SHP77 treated with DMSO at 0.1 percent for 48 hours (cell line): Measurements from ENCODE around the gene ZNF672.

Experiments used
- DNase-seq: peaks from one replicate; lab custom pipeline; 2025; lab: John Stamatoyannopoulos, UW

Gene ZNF672

DNA sequence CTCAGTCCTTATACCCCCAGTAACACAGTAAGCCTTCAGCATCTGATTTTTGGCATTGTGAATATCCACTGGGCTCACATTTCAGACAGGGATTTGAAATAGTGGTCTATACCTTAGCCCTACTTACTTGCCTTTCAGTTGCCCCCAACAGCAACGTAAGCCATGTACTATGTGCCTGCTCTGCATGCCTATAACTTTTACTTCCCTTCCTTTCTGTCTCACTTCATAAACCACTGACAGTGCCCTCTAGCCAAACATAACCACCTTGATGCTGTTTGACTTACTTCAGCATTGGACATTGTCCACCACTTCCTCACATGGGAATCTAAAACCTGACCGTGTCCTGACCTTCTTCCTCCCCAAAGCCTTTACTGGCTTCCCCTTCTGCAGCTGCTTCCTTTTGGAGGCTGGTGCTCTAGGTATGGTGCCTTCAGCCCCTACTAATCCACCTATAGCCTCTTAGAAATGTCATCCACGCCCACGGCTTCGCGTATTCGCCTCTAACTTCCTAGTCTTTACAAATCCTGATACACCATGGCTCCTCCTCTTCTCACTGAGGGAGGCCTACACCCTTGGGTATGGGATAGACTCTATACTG is 3.6 kb upstream of the ZNF672 start:
- no peak for DNase-seq

DNA sequence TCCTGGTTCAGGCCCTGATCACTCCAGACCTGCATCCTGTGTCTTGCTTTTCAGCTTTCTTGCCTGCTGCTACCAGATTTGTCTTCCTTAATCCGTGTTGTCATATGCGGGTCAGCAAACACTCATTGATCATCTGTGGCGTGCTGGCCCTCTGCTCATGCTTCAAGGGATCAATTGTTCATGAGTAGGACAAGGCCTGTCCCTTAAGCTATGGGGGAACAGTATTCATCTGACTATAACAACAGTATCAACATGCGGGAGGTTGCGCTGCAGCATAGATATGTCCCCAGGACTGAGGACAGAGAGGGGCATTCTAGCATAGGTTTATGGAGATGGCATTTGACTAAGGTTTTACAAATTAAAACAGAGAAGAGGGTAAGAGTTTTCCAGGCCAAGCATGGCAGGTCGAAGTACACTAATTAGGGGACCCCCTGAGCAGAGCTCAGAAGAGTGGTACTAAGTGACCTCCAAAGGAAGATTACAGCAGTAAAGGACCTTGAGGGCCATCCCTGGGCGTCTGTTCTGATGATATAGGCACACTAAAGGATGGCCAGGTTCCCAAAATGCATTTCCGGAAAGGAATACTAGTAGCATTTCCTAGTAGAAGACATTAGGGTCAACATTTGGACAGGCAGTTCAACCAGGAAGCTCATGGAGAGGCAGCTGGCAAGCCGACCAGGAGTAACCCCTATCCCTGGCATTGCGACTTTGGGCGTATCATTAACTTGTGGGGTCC is 811 bp upstream of the ZNF672 start:
- DNase-seq, result no peak

DNA sequence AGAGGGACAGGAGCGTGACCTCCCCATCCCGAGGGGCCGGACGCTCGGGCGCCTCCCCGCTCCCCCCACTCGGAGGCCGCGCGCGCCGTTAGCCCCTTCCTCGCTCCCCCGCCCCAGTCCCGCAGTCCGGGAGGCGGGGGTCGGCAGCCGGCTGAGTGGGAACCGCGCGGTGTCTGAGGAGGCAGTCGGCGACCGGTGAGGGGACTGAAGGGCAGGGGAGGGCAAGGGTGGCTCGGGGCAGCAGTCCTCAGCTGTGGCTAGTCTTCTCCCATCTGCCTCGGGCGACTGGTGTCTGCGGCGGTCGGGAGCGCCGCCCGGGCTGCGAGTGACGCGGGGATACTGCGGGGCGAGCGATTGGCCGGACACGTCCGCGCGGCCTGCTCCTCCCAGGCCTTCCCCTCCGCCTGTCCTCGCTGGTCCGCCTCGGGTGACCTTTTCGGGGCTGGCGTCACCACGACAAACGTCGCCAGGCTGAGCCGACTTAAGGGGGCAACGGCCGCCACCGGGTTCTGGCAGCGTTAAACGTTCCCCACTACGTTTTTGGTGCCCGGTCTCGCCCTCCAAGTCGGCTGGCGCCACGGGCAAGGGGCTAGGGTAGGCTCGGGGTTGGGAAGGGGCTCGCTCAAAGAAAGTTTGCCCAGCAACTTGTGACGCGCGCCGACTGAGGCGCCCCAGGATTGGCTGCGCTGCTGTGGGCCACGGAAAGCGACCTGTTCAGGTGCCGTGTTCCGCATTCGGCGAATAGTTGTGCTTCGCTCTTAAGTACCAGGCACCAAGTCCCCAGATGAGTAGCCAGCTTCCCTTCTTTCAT is 538 bp downstream of the ZNF672 start:
- peak; percentile 61 for DNase-seq

DNA sequence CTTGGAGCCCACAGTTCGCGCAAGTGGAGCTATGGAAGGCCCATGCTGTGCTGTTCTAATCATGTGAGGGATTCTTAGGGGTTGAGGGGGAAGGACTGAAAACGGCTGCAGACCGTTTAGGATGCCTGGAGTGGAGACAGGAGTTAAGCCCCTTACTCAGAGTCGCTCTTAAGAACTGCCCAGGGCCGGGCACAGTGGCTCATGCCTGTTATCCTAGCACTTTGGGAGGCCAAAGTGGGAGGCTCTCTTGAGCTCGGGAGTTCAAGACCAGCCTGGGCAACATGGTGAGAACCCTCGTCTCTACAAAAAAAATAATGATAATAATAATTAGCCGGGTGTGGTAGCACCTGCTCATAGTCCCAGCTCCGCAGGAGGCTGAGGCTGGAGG is 1.1 kb downstream of the ZNF672 start:
- DNase-seq, result no peak

DNA sequence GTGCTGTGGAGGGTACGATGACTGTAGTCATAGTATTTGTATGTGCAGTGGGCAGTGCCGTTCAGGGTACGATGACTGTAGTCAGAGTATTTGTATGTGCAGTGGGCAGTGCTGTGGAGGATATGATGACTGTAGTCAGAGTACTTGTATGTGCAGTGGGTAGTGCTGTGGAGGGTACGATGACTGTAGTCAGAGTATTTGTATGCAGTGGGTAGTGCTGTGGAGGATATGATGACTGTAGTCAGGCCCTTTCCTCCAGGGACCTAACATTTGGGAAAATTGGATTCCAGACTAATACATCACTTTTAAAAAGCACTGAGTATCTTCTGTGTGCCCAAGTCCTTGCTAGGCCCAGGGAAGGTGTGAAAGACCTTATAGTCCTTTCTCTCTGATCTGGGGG is 2.9 kb downstream of the ZNF672 start:
- no peak for DNase-seq

DNA sequence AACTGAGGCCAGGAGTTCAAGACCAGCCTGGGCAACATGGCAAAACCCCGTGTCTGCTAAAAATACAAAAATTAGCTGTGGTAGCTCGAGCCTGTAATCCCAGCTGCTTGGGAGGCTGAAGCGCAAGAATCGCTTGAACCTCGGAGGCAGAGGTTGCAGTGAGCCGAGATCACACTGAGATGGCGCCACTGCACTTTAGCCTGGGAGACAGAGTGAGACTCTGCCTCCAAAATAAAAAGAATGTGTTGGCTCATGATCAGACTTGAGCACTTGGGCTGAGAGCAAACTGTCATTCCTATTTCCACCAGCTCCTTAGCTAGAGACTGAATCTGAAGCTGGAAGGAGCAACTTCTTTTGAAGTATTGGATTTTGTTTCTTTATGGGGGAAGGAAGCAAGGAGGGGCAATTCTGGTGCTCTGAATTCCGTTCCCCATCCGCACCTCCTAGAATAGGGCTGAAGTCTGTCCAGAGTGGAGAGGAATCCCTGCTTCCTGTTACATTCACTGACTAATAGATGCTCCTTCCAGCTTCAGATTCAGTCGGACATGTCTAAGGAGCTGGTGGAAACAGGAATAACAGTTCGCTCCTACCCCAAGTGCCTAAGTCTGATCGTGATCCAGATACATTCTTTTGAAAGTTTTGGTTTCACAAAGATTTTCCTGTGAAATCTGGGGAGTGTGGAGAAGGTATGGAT is 3.8 kb downstream of the ZNF672 start:
- no peak for DNase-seq

DNA sequence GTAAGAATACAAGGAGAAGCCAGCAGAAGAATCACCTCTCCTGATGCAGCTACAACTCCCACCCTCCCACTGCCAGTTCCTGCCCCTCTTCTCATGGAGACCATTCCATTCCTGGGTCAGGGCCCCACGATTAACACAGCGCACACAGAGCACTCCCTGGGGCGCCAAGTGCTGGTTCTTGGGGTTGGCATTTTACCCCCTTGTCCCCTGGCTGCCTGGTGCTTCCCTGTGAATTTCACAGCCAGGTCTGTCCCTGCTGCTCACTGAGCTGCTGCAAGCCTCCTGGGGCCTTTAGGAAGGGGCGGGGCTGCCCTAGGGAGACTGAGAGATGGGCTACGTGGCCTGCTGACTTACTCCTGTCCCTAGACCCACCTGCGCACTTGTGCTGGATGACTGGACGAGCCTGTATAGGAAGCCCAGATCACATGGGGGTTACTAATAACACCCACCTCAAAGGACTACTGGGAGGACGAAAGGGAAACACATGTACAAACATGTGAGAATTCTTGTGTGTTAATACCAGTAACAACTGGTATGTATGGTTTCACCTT is 4.8 kb downstream of the ZNF672 start:
- DNase-seq, result no peak

DNA sequence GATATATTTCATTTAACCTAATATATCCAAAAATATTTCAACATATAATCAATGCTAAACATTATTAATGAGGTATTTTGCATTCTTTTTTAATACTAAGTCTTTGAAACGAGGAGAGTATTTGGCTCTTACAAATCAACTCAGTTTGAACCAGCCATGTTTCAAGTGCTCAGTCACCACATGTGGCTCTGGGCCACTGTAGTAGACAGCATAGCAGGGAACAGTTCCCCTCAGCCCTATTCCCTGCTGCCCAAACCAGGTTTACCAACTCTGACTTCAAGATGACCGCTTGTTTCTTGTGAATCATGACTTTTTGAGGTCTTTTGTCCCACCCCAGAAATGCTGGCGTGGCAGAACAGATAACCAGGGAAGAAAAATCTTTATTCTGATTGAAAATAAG is 5.7 kb downstream of the ZNF672 start:
- no peak for DNase-seq

DNA sequence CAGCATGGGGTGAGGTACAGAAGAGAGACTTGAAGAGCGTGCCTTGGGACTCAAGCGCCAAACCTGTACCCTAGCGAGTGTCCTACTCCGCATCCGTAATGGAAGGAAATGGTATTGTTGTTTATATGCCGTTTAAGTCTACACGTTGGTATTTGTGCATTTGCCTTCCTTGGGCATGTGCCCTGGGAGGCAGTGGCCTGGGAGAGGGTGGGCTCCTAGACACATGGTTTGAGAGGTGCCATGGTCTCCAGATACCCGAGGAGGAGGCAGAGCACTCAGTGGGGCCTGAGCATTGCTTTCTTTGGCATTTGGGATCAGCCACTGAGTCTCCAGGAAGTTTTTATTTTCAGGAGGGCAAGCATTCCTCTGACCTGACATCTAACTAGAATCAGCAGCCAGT is 6.5 kb downstream of the ZNF672 start:
- DNase-seq, result no peak

DNA sequence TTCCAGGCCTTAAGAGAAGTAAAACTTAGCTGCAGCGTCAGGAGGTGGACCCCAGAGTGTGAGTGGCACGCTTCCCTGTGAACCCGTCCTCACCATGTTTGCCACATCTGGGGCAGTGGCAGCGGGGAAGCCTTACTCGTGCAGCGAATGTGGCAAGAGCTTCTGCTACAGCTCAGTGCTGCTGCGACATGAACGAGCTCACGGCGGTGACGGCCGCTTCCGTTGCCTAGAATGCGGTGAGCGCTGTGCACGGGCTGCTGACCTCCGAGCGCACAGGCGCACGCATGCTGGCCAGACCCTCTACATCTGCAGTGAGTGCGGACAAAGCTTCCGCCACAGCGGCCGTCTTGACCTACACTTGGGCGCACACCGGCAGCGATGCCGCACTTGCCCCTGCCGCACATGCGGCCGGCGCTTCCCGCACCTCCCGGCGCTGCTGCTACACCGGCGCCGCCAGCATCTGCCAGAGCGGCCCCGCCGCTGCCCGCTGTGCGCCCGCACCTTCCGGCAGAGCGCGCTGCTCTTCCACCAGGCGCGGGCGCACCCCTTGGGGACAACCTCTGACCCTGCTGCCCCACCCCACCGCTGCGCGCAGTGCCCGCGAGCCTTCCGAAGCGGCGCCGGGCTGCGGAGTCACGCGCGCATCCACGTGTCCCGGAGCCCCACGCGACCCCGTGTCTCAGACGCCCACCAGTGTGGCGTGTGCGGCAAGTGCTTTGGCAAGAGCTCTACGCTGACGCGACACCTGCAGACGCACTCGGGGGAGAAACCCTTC is 9.3 kb downstream of the ZNF672 start:
- no peak for DNase-seq

DNA sequence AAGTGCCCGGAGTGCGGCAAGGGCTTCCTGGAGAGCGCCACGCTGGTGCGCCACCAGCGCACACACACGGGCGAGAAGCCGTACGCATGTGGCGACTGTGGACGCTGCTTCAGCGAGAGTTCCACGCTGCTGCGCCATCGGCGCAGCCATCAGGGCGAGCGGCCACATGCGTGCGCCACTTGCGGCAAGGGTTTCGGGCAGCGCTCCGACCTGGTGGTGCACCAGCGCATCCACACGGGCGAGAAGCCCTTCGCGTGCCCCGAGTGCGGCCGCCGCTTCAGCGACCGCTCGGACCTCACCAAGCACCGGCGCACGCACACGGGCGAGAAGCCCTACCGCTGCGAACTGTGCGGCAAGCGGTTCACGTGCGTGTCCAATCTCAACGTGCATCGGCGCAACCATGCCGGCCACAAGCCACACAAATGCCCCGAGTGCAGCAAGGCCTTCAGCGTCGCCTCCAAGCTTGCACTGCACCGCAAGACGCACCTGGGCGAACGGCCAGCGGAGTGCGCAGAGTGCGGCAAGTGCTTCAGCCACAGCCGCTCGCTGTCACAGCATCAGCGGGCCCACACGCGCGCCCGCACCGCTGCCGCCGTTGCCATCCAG is 10.0 kb downstream of the ZNF672 start:
- no peak for DNase-seq

DNA sequence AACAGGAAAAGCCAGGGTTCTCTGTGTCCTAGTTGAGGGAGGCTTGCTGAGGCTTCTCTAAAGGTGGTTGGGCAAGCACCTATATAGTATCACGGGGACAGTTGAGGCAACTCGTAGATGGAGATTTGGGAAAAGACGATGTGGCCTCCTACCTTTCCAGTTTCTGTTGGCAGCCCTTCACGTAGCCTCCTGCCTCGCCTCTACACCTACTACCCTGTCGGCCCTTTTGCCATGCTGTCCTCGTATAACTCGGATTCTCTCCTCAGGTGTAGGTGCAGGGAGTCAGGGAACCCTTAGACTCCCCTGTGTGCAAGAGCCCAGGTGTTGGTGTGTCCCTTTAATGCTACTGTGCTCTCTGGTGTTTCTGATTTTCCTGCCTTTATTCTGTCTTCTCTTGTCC is 10.6 kb downstream of the ZNF672 start:
- DNase-seq, result no peak

DNA sequence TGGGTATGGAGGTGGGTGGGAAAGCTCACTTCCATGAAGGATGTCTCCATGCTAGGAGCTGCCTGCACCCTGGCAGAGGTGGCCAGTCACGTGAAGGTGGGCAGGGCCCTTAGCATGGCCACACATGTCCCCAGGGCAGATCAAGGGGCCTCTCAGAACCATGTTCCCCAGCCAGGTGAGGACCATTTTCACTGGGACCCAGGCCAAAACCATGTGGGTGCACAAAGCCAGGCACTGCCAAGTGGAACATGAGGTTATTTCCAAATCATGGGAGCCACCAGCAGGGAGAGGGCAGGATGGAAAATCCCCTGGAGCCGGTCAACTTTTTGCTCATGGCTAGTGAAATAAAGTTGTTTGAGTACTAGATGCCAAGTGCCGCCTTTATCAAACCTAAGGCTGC is 11.1 kb downstream of the ZNF672 start:
- no peak for DNase-seq

DNA sequence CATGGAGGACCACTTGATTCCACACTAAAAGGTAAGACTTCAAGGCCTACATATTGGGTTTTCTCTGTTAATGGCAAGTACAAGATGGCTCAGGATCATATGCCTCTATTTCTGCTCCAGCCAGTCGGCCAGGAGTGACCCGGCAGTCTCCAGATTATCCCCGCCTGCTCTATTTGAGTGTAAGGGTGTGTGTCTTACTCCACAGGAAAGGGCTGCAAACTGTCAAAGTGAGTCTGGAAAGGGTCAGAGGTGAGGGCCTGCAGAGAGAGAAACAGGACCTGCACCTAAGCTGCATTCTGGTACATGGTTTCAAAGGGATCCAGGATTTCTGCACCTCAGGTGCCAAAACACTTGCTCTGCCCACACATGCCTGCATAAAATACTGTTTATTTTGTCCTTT is 11.6 kb downstream of the ZNF672 start:
- no peak for DNase-seq

DNA sequence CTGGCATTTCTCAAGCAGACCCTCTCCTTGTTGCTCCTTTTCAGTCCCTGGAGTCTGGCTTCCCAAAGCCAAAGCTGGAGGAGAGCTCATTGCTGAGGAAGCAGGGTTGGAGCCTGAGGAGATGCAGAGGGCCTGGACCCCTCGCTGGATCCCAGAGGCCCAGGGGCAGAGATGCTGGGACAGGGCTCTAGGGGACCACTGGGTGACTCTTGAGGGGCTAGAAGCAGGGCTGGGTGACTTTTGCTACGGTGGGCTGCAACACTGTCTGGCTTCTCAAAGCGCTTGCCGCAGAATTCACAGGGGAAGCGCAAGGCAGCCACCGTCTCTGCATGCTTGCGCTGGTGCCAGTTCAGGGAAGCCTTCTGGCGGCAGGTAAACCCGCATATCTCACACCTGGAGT is 12.1 kb downstream of the ZNF672 start:
- DNase-seq, result no peak

DNA sequence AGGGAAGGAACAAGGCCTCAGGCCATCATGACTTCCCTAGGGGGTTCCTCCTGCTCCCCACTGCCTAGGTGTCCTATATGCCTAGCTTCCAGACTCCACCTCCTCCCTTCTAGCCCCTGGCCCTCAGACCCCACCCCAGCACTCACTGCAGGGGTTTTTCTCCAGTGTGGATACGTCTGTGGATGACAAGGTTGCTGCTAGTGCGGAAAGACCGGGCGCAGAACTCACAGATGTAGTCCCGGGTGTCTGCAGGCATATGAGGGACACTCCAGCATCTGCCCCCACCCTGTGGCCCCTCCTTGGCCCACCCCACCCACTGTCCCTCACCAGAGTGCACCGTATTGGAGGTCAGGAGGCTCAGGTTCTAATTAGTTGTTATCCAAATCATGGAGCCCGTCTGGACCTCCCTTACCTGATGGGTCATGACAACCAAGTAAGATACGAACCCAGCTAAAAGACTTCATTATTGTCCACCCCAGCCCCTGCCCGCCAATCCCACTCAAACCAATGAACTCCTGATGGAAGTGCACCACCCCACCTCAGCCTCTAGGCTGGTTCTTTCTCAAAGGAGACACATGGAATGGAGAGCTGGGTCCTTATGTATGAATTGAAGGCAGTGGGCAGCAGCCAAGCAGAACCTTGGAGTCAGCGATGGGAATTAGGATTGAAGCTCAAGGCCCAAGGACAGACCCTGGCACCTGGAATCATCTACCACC is 12.7 kb downstream of the ZNF672 start:
- no peak for DNase-seq

DNA sequence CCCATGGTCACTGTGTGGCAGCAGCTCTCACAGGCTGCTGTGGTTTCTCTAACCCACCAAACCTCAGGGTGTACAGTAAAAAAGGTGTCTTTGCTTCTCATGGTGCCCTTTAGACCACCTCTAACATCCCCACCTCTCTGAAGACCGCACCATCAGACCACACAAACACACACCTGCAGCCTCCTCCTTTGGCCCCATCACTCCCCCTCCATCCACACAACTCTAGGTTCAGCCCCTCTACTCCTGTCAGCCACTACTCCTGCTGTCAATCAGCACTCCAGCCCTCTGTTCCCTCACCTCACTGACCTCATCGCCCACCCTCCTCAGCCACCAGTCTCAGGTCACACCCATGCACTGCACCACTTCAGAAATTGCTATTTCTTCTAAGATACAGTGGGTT is 13.4 kb downstream of the ZNF672 start:
- no peak for DNase-seq

DNA sequence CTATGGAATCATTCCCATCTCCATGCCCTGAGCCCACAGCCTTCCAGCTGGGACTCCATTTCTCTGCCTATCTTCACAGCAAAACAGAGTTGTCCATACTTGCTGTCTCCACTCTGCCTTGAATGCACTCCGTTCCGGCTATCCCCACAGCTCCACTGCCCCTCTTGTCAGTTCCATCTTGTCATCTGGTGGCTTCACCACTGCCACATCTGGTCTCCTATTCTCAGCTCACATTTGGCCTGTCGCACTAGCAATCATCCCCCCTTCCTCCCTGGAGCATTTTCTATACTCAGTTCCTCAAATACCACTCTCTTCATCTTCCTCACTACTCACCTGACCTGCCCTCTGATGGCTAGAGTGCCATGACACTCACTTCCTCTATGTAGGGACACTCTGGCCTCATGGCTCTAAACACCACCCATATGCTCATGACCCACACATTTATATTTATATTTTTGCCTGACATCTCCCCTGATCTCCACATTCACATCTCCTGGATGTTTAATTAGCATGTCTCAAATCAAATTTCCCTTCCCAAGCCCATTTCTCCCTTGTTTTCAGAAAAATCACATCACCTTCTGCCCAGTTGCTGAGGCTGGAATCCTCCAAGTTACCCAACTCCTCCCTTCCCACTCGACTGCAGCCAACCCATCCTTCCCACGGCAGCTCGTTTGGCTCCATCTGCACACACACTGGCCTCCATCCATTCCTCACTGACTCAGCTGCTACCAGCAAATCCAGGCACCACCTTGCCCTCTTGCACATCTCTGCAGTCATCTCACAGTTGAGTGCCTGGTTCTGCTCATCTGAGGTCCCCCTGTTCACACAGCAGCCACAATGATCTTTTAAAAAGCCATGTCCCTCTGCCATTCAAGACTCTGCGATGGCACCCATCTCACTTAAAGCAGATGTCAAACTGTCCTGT is 14.7 kb downstream of the ZNF672 start:
- no peak for DNase-seq

DNA sequence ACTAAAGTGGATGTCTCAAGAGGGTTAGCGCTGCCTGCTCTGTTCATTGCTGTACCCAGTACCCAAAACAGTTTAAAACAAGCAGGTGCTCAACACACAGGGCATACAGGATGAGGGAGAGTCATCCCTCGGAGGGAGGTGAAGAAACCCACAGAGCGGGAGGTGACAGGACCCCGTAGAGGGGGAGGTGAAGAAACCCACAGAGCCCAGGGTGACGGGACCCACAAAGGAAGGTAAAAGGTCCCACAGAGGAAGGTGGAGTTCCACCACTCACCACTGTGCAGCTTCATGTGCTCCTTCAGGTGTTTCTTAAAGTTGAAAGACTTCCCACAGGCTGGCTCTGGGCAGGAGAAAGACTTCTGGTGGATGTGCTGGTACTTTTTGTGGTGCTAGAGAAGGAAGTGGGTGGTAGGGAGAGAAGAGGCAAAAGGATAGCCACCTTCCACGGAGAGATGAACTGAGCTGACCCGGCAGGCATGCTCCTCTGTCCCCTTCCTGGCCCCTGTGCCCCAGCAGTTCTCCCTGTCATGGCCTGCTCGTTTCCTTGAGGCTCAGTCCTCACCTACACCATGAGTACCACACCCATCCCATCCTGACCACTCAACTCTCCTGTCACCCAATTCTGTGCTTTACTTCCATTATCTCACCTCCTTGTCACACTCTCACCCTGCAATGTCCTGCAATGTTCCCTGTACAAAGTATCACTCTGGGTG is 15.8 kb downstream of the ZNF672 start:
- no peak for DNase-seq
